ENCODE measurements around the gene SHB.

DNA sequence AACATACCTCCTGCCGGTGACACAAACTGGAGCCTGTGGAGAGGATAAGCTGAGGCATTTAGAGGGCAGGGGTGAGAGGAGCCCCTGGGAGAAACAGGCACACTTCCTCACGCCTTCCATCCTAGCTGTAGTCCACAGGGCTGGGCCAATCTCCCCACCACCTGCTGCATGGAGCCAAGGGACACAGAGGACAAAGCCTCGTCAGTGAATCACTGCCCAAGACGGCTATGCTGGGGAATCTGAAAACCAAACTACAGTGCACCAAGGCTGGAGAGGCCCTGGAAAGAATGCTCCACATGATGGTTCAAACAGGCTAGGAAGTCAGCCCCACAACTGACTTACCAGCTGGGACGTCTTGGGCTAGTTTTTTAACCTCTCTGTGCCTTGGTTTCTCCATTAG, 57.0 kb downstream of the SHB start:
- TF ChIP-seq, protein P1, sequence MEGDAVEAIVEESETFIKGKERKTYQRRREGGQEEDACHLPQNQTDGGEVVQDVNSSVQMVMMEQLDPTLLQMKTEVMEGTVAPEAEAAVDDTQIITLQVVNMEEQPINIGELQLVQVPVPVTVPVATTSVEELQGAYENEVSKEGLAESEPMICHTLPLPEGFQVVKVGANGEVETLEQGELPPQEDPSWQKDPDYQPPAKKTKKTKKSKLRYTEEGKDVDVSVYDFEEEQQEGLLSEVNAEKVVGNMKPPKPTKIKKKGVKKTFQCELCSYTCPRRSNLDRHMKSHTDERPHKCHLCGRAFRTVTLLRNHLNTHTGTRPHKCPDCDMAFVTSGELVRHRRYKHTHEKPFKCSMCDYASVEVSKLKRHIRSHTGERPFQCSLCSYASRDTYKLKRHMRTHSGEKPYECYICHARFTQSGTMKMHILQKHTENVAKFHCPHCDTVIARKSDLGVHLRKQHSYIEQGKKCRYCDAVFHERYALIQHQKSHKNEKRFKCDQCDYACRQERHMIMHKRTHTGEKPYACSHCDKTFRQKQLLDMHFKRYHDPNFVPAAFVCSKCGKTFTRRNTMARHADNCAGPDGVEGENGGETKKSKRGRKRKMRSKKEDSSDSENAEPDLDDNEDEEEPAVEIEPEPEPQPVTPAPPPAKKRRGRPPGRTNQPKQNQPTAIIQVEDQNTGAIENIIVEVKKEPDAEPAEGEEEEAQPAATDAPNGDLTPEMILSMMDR (IDR thresholded peaks at IDR 0.05): no peak
- TF ChIP-seq POLR2A (IDR thresholded peaks at IDR 0.05): no peak

Measured in body of pancreas (tissue), 4 donors.